GM18868 (cell line): Measurements from ENCODE around the gene TEAD1.

Experiments
- ATAC-seq: cut with Tn5 transposase; IDR thresholded peaks from one replicate; pipeline ENCODE4 v1.9.1; 2021; ENCODE audit warnings: mild to moderate bottlenecking, moderate library complexity; ENCODE audit not compliant: unreplicated experiment

The TEAD1 gene

DNA sequence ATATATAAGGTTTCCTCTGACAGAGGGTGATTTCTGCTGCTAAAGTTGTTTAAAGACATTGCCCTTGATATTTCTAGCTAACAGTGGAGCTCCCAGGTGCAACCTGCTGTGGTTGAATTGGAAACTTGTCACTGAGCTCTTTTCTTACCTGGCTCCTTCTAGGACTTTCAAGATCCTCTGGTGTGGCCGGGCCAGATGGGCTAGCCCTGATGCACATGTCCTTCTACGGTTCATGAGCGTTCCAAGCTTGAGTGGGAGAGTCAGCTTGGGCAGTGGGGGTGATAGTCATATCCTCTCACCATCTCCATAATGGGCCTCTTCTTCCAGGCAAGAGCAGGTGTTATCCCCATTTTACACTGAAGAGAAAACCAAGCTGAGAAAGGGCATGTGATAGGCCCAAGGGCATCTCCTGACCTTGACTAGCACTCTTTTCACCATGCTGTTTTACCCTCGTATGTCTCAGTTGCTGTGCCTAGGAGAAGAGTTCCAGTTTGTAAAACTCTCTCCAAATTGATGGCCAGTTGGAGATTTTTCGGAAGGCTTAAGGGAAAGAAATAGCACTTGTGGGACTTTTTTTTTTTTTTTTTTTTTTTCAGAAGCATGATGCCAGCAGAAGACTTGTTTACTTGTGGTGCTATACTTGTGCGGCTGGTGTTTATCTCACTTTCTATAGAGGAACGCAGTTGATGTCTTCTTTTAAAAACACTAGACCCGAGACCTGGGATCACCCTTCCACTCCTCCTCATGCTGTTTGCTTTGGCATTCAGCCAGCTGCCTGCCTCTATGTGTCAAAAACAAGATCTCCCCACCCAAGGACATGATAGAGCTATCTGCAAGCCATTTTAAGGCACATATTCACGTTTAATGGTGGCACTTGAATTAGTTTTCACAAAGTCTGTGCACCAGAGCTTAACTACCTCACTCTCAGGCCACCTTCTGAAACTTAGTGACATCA is 32.6 kb downstream of the TEAD1 start:
- no peak for ATAC-seq

DNA sequence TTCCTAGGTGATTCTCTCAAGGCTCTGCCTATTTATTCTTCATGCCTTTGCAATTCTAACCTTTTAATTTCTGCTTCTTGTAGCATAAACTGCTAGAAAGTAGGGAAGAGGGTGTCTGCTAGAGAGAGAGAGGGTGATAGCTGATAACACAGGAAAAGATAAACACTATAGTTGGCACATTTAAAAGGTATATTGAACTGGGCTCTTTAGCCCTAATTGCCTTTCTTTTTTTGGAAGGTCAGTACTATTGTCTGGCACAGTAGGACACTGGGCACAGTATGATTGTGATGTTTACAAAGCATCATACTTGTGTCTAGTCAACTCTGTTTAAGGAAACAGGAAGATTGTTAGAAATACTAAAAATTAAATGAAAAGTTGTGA is 33.3 kb downstream of the TEAD1 start:
- no peak for ATAC-seq

DNA sequence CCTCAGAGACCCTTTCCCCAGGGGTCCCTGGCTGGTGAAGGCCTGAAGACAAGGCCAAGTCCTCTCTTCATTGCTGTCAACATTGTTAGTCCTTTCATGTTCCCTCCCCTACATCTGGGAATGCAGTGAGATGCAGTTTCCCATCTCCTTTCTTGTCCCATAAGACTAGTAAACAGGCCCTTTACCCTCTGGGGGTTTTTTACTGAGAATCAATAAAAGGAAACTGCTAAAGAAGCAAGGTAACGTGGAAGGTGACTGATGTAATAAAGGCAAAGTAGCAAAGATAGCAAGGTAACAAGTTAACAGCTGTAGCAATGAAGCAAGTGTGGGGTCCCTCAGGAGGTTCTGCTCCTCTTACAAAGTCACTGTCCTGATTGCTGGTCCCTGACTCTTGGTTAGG is 37.3 kb downstream of the TEAD1 start:
- no peak for ATAC-seq

DNA sequence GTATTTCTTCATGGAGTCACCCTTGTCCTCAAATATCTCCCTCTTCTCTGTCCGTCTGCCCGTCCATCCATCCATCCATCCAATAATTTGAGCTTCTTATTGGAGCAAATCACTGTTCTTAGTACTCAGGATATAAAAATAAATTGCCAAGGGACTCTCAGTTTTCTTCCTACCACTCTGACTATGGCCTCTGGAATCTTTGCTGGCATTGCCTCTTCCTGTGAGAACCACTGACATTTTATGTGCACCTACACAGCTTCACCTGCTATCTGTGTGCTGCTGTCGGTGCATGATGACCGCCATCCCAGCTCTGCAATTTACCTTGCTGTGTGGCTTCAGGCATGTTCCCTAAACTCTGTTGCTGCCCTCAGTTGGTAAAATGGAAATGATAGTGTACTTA is 37.9 kb downstream of the TEAD1 start:
- no peak for ATAC-seq

DNA sequence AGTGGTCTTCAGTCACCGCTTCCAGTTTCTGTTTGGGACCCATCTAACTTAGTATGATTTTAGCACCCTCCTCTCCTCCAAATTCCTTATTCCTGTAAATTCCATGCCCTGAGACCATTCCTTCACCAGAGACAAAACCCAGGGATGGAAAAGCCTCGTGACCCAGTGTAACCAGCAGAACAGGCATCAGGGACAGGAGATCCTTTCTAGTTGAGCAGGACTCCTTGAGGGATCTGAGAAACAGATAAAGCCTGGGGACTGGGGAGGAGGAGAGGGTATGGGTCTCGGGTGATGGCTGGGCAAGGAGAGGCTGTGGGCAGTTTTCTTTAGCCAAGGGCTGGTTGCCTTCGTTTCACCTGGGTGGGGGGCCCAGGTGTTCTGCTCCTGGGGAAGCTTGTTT is 40.9 kb downstream of the TEAD1 start:
- ATAC-seq = no peak

DNA sequence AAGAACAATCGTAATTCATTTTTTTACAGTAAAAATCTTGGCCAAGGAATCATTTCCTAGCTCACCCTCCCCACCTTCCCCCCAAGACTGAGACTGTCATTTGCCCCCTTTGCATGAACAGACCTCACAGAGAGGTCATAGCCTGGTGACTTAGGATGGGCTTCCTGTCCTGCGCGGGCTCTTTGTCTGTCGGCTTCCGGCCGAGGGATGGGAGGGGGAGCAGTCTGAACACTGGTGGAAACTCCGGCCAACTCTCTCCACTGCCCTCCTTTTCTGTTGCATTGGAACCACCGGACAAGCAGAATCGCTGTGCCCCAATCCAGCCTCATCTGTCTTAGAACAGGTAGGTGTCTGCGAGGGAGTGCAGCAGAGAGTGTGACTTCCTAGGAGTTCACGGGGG is 41.7 kb downstream of the TEAD1 start:
- no peak for ATAC-seq

DNA sequence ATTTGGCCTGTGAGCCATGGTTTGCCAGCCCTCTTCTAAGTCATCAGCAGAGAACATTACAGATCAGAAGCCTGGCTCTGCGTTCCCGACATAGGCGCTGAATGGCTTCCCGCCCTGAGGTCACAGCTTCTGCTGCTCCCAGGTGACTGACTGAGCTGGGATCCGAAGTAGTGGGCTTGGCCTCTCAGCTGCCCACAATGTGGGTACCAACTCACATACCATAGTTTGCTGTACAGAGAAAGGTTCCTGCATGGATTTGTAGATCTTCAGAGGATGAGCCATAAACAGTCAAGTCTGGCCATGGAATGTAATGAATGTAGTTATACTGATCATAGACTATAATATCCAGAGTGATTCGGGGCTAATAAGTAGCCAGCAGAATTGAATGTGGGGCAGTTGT is 42.6 kb downstream of the TEAD1 start:
- ATAC-seq = no peak

DNA sequence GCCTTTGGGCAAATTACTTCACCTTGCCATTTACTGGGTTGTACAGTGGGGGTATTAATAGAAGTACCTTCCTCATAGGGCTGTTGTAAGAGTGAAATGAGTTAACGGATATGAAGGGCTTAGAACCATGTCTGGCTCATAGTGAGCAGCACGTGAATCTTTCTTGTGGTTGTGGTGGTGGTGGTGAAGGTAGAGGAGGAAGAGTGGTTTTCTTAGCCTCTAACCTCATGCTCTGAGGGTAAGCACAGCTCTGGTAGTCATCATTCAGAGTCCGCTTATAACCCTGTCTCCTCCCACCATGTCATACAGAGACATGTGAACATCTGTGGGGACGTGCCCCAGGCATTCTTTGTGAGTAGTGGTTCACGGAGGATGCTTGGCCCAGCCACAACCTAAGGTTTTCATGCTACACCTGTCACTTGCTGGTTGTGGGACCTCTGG is 43.6 kb downstream of the TEAD1 start:
- peak; percentile 91 for ATAC-seq

DNA sequence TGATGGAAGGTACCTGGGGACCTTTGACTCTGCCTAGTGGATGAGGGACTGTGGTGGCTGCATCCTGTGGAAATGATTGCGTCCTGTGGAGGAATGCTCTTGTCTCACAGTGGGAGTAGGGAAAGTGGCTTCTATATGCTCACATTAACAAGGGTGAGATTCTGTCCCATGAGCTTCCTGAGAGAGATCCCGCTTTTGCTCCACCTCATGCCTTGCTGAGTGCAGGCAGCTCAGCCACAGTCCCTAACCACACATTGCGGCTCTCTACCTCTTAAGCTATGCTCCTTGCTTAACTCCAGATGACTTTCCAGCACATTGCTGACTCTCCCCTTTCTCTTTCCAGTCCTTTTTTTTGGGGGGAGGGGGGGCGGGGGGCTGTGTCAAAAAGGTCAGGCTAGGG is 45.0 kb downstream of the TEAD1 start:
- no peak for ATAC-seq

DNA sequence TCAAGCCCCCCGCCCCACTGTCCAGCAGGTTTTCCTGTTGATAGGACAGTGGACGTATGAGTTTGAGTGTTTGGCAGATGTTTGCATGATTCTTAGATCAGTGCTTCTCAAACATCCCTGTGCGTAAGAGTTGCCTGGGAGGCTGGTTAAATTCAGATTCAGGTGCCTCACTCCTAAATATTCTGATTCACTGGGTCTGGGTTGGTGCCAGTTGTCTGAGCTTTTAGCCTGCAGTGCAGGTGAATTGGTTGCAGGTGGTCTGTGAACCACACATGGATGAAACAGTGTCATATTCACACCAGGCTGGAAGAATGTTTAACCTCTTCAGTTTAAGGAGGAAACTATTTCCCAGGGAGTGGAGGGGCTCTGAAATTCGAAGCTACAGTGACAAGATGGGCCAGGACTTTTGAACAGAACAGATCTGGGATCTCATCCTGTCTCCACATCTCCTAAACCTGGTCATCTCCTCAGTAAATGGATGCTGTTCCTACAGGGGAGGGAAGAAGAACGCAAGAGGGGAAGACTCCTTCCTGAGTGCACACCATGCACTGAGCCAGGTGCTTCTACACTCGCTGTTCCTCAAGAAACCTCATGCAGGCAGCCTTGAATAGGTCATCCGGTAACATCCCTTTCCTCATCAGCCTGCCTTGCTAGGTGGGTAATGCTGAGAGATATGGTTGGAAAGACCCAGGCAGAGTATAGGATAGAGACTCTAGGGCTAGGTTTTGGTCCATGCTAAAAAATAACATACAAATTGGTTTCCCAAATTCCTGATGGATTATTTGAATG is 47.8 kb downstream of the TEAD1 start:
- ATAC-seq = no peak

DNA sequence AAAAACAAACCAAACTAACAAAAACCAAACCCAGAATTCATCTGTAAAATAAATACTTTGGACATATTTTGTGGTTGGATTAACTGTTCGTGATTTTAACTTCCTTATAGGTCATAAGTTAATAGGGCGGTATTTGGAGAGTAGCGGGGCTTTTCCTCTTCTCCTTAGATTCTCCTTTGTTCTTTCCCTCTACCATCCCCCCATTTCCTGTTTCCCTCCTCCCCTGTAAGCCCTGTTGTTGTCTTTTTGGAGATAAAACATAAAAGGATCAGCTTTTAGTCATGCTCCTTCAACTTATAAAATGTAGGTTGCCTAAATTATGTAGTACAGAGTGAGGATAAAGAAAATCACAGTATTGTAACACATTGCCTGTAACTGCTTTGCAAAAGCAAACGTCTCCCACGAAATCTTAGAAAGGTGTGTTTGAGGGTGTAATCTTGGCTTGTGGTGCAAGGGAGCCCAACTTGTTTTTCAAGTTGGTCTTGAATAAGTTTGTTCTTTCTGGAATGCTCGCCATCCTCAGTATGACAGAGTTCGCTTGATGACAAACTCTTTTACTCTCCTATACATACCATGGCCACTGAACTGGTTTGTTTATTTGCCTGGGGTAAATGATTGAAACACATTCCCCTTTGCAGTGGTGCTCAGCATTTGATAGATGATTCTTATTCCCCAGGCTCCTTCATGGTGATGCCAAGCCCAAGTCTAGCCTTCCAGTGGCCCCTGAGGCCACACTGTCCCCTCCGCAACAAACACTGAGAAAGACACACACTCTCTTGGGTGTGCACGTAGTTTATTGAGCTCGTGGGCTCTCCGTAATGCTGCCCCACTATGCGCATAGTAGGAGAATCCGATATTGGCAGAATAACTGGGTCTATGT is 49.4 kb downstream of the TEAD1 start:
- no peak for ATAC-seq

DNA sequence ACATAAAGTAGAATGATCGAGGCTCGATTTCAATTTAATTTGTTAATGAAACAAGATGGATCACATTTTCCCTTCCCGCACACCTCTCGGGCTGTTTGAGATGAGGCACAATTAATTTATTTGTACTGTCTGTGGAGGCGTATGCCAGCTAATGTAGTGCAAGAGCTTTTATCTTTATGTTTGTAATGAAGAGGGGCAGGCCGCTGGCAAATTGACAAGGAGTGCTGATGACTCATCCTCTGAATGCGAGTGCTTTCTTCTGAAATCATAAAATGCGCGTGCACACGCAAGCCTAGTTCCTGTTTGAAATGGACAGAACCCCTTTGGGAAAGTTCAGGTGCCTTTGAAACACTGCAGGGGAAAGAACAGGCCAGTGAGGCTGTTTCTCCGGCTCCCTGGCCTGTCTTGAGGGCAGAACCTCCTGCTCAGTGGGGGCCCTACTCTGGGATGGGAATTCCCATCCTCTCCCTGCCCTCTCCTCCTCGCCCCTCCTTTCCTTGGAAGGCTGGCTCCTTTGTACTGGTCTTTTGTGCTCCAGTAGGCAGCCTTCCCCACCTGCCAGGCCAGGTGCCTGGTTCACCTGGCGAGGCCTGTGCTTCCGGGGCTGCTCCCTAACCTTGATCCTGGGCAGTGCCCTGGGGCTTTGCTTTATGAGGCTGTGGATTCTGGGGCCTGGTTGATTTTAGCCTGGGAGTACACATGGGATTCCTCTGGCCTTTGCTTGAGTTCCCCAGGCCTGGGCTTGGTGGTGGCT is 50.3 kb downstream of the TEAD1 start:
- ATAC-seq = no peak

DNA sequence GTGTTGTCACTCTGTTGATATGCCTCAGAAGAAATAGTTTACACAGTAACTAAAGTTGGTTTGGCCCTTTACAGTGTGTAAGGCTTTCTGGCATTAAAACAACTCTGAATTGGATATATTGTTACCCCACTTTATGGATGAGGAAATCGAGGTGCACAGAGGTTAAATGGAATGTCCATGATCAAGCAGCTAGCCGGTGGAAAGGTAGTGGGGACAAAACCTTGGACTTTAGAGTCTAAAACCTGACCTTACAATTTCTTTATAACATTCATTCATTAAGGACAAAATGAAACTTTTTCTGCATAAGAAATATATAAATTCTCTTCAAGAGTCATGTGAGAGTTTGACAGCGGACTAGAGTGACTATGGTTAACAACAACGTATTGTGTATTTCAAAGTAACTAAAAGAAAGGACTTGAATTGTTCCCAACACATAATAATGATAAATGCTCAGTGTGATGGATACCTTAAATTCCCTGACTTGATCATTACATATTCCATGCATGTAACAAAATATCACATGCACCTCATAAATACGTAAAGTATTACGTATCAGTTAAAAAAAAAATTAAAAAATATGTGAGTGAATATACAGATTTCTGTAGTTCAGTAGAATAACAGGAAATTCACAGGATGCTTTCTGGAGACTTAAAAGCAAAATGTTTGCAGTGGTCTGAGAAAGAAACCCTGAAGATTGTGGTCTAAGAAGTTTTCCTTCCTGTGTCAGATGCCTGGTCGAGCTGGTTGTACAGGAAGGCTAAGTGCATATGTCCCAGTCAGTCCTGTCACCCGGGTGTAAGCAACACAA is 51.0 kb downstream of the TEAD1 start:
- no peak for ATAC-seq

DNA sequence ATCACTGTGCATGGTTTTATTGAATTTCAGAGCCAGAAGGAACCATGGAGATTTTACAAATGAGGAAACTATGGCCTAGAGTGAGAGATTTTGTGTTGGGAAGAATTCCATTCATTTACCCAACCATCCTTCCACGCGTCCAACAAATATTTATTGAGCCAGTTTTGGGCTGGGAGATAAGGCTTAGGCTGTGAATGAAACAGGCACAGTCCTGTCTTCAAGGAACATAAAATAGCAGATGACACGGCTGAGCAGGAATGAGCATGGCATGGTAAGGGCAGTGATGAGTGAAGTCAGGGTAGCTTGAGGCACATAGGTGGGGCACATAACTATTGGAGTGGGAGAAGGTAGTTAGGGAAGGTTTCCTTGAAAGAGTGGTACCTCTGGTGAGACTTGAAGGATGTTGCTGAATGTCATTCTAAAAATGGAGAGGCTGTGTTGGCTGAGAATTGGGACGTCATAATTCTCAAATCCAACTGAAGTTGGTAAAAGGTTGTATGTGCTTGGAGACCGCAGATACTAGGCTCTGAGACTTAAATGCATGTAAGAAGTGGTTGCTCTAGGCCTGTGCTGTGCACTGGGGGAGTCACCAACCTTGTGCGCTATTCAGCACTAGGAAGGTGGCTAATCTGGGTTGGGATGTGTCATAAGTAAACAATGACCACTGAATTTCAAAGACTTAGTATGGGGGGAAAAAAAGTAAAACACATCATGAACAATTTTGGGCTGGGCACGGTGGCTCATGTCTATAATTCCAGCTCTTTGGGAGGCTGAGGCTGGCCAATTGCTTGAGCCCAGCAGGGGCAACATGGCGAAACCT is 51.9 kb downstream of the TEAD1 start:
- ATAC-seq = no peak

DNA sequence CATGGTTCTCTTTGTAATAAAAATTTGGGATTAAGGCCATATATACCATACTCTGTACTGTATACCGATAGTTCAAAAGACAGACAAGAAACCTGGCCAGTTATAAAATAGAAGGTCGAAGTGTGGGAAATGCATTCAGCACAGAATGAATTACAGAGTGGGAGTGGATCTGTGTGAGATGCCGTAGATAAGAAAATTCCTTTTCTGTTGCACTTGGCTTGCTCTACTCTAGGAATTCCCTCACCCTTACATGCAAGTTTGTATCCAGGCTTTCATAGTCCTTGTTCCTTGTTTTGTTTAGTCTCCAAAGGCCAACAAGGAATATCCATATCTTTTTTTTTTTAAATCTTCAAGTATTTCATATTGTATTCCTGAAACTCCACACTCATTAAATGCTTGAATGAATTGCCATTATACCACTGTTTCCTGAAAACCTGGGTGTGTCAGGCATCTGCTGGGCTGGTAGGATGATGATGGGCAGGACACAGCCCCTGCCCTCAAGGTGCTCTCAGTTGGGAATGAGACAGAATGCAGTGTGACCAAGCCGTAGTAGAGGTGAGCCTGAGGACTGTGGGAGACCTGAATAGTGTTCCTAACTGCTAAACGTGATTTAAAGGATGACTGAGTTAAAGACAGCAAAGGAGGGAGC is 53.5 kb downstream of the TEAD1 start:
- ATAC-seq = no peak

DNA sequence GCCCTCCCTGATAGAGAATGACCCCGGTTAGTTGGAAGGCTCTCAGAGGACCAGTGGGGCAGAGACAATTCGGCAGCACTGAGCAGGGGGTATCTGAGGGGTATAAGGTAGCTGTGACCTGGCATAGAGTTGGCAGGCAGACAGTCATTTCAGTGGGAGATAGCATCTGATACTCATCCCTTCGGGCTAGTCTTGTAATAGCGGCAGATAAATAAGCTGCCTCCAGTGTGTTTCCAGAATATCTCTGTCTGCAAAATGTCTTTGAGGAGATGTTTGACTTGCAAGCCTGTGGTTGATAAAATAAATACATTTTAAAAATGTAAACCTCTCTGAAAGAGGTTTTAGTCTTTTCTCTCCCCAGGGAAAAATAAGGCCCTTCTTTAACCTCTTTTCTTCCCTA is 54.2 kb downstream of the TEAD1 start:
- ATAC-seq = no peak

DNA sequence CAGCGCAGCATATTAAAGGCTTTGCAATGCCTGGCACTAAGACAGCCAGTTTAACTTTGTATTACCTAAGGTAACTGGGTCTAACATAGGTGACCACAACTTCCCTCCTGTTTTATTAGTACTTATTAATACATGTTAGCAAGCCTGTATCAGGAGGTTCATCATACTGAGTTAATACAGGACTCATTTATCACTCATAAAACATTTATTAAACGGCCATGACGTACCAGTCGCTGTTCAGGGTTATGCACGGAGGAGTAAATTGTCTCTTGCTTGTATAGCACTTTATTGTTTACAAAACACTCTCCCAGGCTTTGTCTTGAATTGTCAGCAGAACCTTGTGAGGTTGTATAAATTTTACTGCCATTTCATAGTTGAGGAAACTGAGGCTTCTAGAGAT is 55.7 kb downstream of the TEAD1 start:
- ATAC-seq = no peak

DNA sequence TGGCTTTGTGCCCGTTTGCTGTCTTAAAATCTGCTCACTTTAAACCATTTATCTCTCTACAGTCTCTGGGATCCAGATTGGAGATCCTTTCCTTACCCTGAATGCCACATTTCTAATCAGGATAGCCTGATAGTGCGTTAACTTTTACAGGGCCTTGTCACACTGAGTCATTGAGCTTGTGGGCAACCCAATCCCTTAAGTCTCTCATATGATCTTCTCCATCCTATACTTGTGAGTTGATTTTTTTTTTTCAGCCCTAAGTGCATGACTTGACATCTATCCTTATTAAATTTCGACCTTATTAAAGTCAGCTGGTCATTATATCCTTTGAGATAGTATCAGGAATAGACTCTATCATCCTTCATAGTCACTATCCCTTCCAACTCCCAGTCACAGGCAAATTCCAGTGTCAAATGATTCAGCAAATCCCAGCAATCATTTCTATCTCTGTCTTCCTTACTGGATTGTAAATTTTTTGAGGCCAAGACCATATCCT is 57.7 kb downstream of the TEAD1 start:
- no peak for ATAC-seq
